SK-N-MC (cell line): ENCODE data around the gene CHMP6.

Experiments
- EZH2 ChIP-seq: fragments of 200-600 bp; sonication (generic); IDR thresholded peaks from one replicate; pipeline ENCODE4 v1.6.1; 2017; ENCODE audit warnings: antibody characterized with exemption
- POLR2AphosphoS5 ChIP-seq: IDR thresholded peaks from 2 replicates; pipeline ENCODE4 v1.6.1; 2012; ENCODE audit warnings: mild to moderate bottlenecking, low read depth, low read length, borderline replicate concordance

DNA sequence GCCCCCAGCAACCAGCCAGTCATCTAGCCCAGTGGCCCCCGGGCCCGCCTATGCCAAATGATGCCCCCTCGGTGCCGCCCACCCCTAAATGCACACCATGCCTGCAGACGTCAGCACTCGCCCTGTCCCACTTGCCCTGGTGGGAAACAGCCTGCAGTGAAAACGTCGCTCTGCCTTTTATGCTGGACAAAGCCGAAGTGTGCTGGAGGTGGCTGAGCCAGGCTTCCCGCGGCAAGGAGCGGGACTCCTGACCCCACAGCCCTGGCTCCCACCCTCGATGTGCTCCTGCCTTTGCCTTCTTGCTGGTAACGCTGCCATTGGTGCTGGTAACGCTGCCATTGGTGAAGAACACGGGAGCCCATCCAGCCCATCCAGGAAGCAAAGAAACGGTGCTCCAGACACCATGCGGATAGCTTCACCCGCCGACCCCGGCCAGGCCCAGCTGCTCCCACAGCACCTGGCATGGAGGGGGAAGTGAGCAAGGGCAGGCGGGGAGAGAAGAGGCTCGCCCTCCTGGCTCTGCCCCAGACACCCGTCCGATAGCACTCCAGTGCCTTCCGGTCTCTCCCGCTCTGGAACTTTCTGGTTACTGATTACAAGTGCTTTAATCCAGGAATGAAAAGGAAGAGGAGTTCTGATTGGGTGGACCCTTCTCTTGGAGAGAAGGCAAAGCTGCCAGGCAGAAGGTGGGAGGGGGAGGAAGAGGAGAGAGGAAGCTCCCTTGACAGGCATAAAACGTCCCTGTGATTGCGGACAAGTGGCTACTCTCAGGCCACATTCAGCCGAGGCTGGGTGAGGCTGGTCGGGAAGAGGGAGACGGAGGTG is 39.3 kb downstream of the CHMP6 start:
- no peak for TF ChIP-seq EZH2
- TF ChIP-seq POLR2AphosphoS5, result no peak
